ENCODE data around the gene RBM8A.

RBM8A gene

DNA sequence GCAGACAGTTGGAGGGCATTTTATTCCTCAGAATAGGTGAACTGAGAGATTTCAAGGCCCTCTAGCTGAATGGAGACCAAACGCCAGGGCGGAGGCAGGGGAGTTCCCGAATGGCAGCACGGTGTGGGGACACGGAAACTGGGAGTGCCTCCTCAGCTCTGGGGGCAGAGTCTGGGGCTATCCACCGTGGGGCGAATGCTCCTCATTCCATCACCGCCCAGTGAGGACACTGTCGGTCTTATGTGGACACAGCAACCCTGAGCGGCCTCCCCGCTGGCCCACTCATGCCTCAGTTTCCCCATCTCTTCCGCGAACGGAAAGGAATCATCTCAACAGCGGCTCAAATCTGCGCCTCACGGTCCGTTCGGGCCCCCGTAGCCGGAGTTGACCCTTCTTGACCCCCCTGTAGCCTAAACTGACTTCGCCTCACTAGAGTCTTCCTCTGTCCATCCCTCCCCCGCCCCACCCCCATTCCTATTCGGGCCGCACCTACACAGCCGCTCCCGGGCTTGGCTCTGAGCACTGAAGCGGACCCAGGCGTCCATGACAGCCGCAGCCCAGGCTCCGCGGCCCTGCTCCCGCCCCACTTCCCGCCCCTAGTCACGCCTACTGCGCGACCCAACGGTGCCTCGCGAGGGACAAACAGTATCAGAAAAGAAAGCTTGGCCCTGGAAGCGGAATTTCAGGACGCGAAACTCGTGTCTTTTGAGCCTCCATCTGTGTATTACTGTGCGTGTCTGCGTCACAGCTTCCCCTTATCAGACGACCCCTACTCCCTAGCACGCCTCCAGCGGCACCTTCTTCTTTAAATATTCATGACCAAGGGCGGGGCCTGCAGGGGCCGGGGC, 8.9 kb downstream of the RBM8A start, which contains the start of gene PEX11B:
Gene PEX11B, minus strand, starts transcription at position 574 of the 848 bp plus-strand sequence. Its CDS starts 29 bp downstream, at position 545.
- peak; percentile 80 to 89 (median 84) for DNase-seq (ENCODE audit: low read depth in 3 of 3)

DNA sequence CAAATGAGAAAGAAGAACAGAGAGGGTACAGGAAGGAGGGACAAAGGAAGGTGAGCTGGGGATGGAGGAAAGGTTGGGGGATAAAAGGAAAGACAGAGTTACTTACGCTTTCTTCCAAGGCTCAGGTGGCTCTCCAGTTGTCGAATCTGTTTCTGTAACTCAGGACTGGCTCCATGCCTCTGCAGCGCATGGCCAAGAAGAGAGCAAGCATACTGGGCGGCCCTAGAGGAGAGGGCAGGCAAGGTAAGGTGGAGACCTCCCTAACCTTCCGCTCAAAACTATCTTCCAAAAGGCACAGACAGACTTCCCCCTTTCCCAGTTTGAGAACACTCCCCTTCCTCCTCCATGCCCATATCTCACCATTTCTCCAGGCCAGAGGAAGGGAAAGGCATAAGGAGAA, 9.7 kb downstream of the RBM8A start:
- DNase-seq (ENCODE audit: low read depth in 3 of 3): no peak

DNA sequence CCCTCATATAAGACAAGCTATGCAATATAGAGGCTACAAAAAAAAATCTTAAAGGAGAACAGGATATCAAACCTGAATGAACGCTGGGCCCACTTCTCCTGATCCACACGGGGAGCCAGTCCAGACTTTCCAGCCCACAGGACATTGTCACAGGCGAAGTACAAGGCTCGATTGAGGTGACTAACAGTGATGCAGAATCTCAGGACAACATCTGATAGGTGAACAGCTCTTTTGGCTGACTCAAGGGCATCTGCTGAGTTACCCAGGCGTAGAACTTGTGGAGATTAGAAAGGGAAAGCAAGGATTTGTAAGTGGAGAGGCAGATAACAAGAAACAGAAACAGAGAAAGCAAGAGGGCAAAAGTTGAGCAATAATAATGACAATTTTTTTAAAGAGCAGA, 10.5 kb downstream of the RBM8A start:
- no peak for DNase-seq (ENCODE audit: low read depth in 3 of 3)

- DNase-seq (ENCODE audit: low read depth in 3 of 3): no peak
Observed at GRCh38 chr1:145912128-145912641, 15.1 kb downstream of the RBM8A start.

GRCh38 chr1:145908653-145909052, 18.6 kb downstream of the RBM8A start:
- no peak for DNase-seq (ENCODE audit: low read depth in 3 of 3)

- no peak for DNase-seq (ENCODE audit: low read depth in 3 of 3)
Observed at GRCh38 chr1:145906954-145907753, 20.1 kb downstream of the RBM8A start.

DNA sequence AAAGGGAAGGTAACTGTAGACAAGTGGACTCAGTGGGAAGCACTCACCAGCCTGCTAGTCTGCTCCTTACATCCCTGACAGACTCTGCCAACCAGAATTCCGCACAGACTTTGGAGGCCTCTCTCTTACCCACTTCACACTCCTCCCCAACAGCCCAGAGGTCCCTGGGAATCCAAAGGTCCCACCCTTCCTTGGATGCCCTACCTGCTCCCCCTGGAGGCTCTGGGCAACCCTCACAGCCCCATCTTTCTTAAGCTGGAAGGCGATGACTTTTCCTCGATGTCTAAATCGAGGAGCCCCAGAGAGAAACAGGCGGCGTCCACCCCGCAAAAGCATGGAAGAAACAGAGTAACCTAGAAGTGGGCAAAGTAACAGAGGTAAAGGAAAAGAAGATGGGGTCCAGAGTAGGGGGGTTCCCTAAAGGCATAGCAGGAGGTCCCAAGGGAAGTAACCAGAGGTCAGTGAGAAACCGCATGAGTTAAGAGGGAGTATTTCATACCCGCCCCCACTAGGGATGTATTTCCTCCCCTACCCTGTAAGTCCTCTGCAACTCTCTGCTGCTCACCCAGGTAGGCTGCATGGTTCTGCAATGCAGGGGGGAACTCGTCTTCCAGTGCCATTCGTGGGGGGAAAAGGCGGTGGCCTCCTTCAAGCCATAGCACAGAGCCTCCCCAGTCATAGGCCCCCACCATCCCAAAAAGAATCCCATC, 25.8 kb downstream of the RBM8A start:
- no peak for DNase-seq (ENCODE audit: low read depth in 3 of 3)

GRCh38 chr1:145898756-145899155, 28.5 kb downstream of the RBM8A start:
- DNase-seq (ENCODE audit: low read depth in 3 of 3): no peak

- DNase-seq (ENCODE audit: low read depth in 3 of 3): no peak
Observed at GRCh38 chr1:145897969-145898368, 29.3 kb downstream of the RBM8A start.

- DNase-seq (ENCODE audit: low read depth in 3 of 3): no peak
Observed at GRCh38 chr1:145895471-145895870, 31.8 kb downstream of the RBM8A start.

- DNase-seq (ENCODE audit: low read depth in 3 of 3): no peak
Observed at GRCh38 chr1:145893306-145894055, 33.8 kb downstream of the RBM8A start.

DNA sequence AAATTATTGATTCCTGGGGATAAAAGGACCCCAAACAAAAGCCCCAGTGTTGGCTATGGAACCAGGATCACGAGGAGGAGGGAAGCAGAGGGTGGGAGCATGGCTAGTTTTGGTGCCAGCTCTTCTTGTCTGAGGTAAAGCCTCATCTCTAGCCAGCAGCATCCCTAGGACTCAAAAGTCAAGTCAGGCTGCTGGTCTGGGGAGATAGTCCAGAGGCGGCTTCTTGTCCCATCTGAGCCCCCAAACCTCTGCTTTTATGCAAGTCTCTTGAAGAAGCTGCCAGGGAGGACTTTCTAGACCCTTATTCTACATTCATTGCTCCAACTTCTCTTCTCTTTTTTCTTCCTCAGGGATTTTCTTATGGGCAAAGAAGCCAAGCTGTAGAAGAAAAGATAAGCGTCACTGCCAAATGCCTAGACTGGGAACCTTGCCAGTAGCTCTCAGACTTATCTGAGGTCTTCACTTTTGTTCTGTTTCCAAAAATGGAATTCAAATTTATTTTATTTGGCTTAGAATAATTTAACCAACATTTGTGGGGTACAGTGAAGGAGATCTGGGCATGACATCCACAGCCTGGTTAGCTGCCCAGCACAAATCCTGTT, 34.7 kb downstream of the RBM8A start:
- no peak for DNase-seq (ENCODE audit: low read depth in 3 of 3)

DNA sequence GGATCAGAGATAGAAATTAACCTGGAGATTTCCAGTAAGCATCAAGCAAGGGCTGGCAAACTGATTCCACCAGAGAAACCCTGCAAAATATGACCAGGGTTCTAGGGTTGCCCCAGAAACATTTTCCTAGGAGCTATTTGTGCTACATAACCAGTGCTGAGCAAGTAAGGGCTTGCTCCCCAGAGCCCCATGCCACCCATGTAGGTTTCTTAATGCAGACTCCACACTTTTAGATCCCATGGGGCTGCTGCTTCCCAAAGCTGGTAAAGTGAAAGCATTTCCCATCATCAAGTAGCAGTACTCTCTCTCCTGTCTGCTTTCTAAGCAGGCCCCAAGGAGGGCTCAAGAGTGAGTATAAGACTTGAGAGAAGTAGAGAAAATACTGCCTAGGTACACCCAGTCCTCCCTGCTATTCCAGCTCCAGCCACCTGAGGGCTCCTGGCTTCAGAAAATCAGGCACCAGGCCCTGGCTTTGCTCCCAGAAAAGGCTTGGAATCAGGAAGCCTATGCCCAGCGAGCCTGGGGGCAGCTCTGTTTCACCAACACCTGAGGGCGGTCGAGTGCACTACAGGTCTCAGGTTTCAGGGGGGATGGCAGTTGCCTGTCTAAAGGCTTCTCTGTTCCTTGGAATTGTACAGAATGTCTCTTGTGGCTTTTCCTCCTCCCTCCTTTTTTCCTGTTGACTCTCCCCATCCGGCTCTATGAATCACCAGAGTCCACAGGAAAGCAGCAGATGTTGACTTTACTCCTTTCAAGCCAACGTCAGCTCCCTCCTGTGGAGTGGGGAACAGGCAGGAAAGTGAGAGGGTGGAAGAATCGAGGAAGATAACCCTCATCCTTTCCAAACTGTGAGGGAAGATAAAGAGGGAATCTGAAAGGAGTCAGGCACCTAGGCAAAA, 35.4 kb downstream of the RBM8A start:
- peak in 1 of 3 donors; percentile 17 for DNase-seq (ENCODE audit: low read depth in 3 of 3)

- no peak for DNase-seq (ENCODE audit: low read depth in 3 of 3)
Observed at GRCh38 chr1:145891143-145891542, 36.1 kb downstream of the RBM8A start.

DNA sequence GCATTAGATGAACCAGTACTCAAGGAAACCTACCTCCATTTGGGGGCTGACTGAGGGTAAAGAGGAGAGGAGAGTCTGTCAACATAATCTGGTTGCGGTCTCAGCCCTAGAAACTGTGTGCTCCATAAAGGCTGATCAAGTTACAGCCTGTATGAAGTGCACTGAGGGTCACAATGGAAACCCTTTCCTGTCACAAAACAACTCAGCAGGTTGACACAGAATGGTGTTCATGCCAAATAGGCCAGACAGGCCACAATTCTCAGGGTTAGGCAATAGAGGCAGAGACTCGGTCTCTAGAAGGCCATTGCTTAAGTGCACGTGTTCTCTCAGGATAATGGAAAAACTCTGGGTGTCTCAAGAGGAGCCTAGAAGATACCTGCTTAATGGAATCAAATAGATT, 37.6 kb downstream of the RBM8A start:
- DNase-seq (ENCODE audit: low read depth in 3 of 3): no peak

GRCh38 chr1:145887631-145888030, 39.7 kb downstream of the RBM8A start:
- no peak for DNase-seq (ENCODE audit: low read depth in 3 of 3)

GRCh38 chr1:145886816-145887215, 40.5 kb downstream of the RBM8A start:
- no peak for DNase-seq (ENCODE audit: low read depth in 3 of 3)

DNA sequence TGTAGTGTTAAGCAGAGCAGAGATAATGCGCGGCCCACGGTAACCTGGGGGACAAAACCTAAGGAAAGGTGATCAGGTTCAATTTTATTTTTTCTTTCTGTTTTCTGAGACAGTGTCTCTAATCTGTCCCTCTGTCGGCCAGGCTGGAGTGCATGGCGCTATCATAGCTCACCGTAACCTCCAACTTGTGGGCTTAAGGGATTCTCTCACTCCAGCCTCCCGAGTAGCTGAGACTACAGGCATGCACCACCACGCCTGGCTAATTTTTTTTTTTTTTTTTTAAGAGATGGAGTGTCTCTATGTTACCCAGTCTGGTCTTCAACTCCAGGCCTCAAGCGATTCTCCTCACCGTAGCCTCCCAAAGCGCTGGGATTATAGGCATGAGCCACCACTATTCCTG, 40.9 kb downstream of the RBM8A start:
- no peak for DNase-seq (ENCODE audit: low read depth in 3 of 3)

GRCh38 chr1:145885738-145886287, 41.5 kb downstream of the RBM8A start, which contains the start of gene ANKRD35:
TSS of gene ANKRD35 (minus strand) at chr1:145885866. CDS start at chr1:145885758, 108 bp downstream.
- peak; percentile 74 to 87 (median 74) for DNase-seq (ENCODE audit: low read depth in 3 of 3)
